Measurements from ENCODE around the gene DEFB123.

DEFB123 gene

DNA sequence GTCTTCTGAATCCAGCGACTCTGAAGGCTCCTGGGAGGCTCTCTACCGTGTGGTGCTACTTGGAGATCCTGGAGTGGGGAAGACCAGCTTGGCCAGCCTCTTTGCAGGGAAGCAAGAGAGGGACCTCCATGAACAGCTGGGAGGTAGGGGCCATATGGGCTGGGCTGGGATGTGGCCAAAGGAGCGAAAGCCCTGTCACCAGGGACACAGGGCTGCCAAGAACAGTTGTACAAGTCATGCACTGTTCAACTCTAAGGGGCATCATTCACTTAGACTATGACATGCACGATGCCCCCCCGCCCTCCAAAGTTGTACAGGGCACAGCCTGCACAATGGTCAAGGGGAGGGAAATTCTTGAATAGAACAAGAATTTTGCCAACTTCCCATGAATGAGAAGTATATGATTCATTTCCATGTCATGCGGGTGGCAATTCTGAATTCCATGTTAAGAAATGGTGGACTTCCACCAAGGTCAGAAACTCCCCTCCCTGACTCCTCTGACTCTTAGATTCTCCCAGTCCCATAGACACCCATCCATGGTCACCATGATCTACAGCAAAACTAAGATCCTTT, 36.3 kb downstream of the DEFB123 start:
- Mint-ChIP-seq H3K36me3 (ENCODE audit: insufficient read depth) (no peaks in the 10 kb centered on the region), H3K4me1 (peaks cover 7% of the 10 kb centered on the region), H3K27ac (ENCODE audit: low read depth) (no peak overlapping the region), H3K9me3 (no peaks in the 10 kb centered on the region), H3K27me3 (peaks cover 69% of the 10 kb centered on the region), H3K4me3 (no peak overlapping the region)
- DNase-seq (ENCODE audit: low spot score in 2 of 2): no peak
- ATAC-seq (replicated peaks; ENCODE audit: extremely low read depth, poor library complexity, severe bottlenecking): no peak

DNA sequence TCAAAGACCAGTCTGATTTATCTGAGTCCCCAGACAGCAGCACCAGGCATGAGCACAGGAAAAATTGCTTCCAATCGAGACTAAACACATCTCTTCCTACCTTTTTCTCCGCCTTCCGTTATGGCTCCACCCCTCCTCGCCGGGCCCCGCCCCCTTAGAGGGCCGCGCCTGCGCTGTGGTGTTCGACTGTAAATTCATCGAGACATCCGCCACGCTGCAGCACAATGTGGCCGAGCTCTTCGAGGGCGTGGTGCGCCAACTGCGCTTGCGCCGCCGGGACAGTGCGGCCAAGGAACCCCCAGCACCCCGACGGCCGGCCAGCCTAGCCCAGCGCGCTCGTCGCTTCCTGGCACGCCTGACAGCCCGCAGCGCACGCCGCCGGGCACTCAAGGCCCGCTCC, 43.6 kb downstream of the DEFB123 start:
- Mint-ChIP-seq H3K27ac (ENCODE audit: low read depth) (no peak overlapping the region), H3K4me1 (no peaks in the 10 kb centered on the region), H3K4me3 (no peak overlapping the region), H3K9me3 (no peaks in the 10 kb centered on the region), H3K27me3 (peaks cover 56% of the 10 kb centered on the region), H3K36me3 (ENCODE audit: insufficient read depth) (no peaks in the 10 kb centered on the region)
- ATAC-seq (replicated peaks; ENCODE audit: extremely low read depth, poor library complexity, severe bottlenecking): no peak
- no peak for DNase-seq (ENCODE audit: low spot score in 2 of 2)

- no peak for ATAC-seq (replicated peaks; ENCODE audit: extremely low read depth, poor library complexity, severe bottlenecking)
- DNase-seq (ENCODE audit: low spot score in 2 of 2): no peak
- H3K4me3 Mint-ChIP-seq: no peak overlapping the region
Measured at GRCh38 chr20:31485450-31486339, 45.3 kb downstream of the DEFB123 start.

GRCh38 chr20:31488115-31488514, 47.7 kb downstream of the DEFB123 start:
- Mint-ChIP-seq H3K27me3 (peaks cover 27% of the 10 kb centered on the region), H3K27ac (ENCODE audit: low read depth) (no peak overlapping the region), H3K4me1 (no peaks in the 10 kb centered on the region), H3K9me3 (no peaks in the 10 kb centered on the region), H3K36me3 (ENCODE audit: insufficient read depth) (no peaks in the 10 kb centered on the region), H3K4me3 (no peak overlapping the region)
- DNase-seq (ENCODE audit: low spot score in 2 of 2) (no peak), ATAC-seq (replicated peaks; ENCODE audit: extremely low read depth, poor library complexity, severe bottlenecking) (no peak)

More at GRCh38 chr20:31485450-31486339, 45.3 kb downstream of the DEFB123 start:
- Mint-ChIP-seq H3K4me1 (no peaks in the 10 kb centered on the region), H3K36me3 (ENCODE audit: insufficient read depth) (no peaks in the 10 kb centered on the region), H3K9me3 (no peaks in the 10 kb centered on the region), H3K27me3 (peaks cover 50% of the 10 kb centered on the region), H3K27ac (ENCODE audit: low read depth) (no peak overlapping the region)

GRCh38 chr20:31489152-31489551, 48.7 kb downstream of the DEFB123 start:
- H3K9me3 Mint-ChIP-seq: no peaks in the 10 kb centered on the region
- DNase-seq (ENCODE audit: low spot score in 2 of 2): no peak
- no peak overlapping the region for H3K27ac Mint-ChIP-seq (ENCODE audit: low read depth)
- H3K4me3 Mint-ChIP-seq: no peak overlapping the region
- ATAC-seq (replicated peaks; ENCODE audit: extremely low read depth, poor library complexity, severe bottlenecking): no peak
- peaks cover 34% of the 10 kb centered on the region for H3K27me3 Mint-ChIP-seq
- no peaks in the 10 kb centered on the region for H3K4me1 Mint-ChIP-seq
- H3K36me3 Mint-ChIP-seq (ENCODE audit: insufficient read depth): no peaks in the 10 kb centered on the region

DNA sequence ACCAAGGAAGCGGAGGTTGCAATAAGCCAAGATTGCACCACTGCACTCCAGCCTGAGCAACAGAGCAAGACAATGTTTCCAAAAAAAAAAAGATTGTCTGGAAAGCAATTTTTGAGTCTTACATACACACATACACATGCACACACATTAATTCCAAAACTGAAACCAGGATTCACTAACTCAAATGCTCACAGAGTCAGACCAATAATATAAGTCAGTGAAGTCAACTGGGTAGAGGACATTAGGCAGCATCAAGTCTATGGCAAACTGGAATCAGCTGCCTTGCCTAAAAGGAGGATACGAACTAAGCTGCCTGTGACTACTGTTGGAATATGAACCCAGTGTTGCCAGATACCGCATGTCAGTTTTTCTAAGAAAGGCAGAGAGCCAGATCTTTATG, 50.3 kb downstream of the DEFB123 start:
- Mint-ChIP-seq H3K36me3 (ENCODE audit: insufficient read depth) (peaks cover 2% of the 10 kb centered on the region), H3K4me1 (no peaks in the 10 kb centered on the region), H3K27ac (ENCODE audit: low read depth) (no peak overlapping the region), H3K9me3 (no peaks in the 10 kb centered on the region), H3K4me3 (no peak overlapping the region), H3K27me3 (peaks cover 34% of the 10 kb centered on the region)
- ATAC-seq (replicated peaks; ENCODE audit: extremely low read depth, poor library complexity, severe bottlenecking) (no peak), DNase-seq (ENCODE audit: low spot score in 2 of 2) (no peak)

DNA sequence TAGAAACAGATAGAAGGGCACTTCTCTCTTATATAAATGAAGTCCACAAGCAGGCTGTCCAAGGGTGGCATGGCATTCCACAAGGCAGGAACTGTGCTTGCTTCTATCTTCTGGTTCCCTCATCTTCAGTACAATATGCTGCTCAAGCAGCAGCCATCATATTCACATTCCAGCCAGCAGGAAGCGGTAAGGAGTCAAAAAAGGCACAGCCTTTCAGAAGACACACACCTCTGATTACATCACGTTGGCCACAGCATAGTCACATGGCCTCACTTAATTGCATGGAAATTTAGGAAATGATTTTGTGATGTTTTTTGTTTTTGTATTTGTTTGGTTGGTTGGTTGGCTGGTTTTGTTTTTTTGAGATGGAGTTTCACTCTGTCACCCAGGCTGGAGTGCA, 53.7 kb downstream of the DEFB123 start:
- no peak for DNase-seq (ENCODE audit: low spot score in 2 of 2)
- Mint-ChIP-seq H3K4me3 (no peak overlapping the region), H3K4me1 (no peaks in the 10 kb centered on the region), H3K27ac (ENCODE audit: low read depth) (no peak overlapping the region), H3K27me3 (peaks cover 59% of the 10 kb centered on the region), H3K36me3 (ENCODE audit: insufficient read depth) (peaks cover 2% of the 10 kb centered on the region), H3K9me3 (no peaks in the 10 kb centered on the region)
- no peak for ATAC-seq (replicated peaks; ENCODE audit: extremely low read depth, poor library complexity, severe bottlenecking)

GRCh38 chr20:31496761-31497295, 56.4 kb downstream of the DEFB123 start:
- H3K36me3 Mint-ChIP-seq (ENCODE audit: insufficient read depth): peaks cover 2% of the 10 kb centered on the region
- H3K27me3 Mint-ChIP-seq: peaks cover 59% of the 10 kb centered on the region
- H3K4me3 Mint-ChIP-seq: no peak overlapping the region
- no peaks in the 10 kb centered on the region for H3K4me1 Mint-ChIP-seq
- H3K9me3 Mint-ChIP-seq: no peaks in the 10 kb centered on the region
- ATAC-seq (replicated peaks; ENCODE audit: extremely low read depth, poor library complexity, severe bottlenecking) (no peak), DNase-seq (ENCODE audit: low spot score in 2 of 2) (no peak)
- no peak overlapping the region for H3K27ac Mint-ChIP-seq (ENCODE audit: low read depth)

- no peak overlapping the region for H3K27ac Mint-ChIP-seq (ENCODE audit: low read depth)
- H3K9me3 Mint-ChIP-seq: no peaks in the 10 kb centered on the region
- H3K4me1 Mint-ChIP-seq: peaks cover 5% of the 10 kb centered on the region
- no peak for DNase-seq (ENCODE audit: low spot score in 2 of 2)
- H3K4me3 Mint-ChIP-seq: no peak overlapping the region
- no peak for ATAC-seq (replicated peaks; ENCODE audit: extremely low read depth, poor library complexity, severe bottlenecking)
- peaks cover 2% of the 10 kb centered on the region for H3K36me3 Mint-ChIP-seq (ENCODE audit: insufficient read depth)
- H3K27me3 Mint-ChIP-seq: peaks cover 59% of the 10 kb centered on the region
Measured at GRCh38 chr20:31497838-31498540, 57.6 kb downstream of the DEFB123 start.
